ENCODE measurements around the gene STIMATE.

The STIMATE gene

DNA sequence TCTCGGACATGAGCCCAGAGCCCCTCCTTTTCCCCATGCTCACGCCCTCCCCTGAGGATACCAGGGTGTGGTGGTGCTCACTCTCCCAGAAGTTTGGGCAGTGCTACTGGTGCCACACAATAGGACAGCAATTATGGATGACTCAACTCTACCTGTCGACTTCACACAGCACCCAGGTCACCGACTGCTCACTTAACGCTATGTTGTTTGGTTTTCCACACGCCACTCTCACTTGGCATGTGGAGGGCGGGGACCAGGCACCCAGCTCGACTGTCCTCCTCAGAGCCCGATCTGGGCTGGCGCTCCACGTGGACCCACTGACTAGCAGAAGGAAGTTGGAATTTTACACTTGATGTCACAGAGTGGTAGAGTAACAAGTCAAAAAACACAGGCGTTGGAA, 30.9 kb downstream of the STIMATE start:
- Histone ChIP-seq H3K4me3 (ENCODE audit: low read depth, low read length) (no peak overlapping the region), H3K4me1 (ENCODE audit: control insufficient read depth, insufficient read depth, low read length) (no peaks in the 10 kb centered on the region), H3K36me3 (ENCODE audit: control insufficient read depth, insufficient read depth, low read length) (no peaks in the 10 kb centered on the region), H3K27me3 (ENCODE audit: control insufficient read depth, insufficient read depth, low read length) (no peaks in the 10 kb centered on the region), H3K9me3 (ENCODE audit: control insufficient read depth, insufficient read depth, low read length) (peaks cover 5% of the 10 kb centered on the region; the same call in 1 of the 2 replicates), H3K9ac (ENCODE audit: low read depth, low read length) (no peak overlapping the region), H3K27ac (ENCODE audit: low read depth, low read length) (no peak overlapping the region)

DNA sequence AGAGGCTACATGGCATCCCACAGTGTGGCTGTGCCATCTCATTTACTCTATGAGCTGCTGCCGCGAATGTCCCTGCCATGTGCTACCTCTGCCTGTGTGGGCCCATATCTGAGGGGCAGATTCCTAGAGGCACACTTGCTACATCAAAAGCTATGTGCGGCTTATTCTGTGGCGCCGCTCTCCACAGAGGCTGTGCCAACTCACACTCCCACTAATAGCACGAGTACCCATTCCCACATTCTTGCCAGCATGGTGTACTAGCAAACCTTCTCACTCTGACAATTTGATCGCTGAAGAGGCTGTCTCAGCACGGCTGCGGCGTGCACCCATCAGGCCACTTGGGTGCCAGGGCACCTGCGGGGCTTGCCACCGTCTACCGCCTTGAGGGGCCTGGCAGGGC, 31.4 kb downstream of the STIMATE start:
- Histone ChIP-seq H3K9ac (ENCODE audit: low read depth, low read length) (no peak overlapping the region), H3K27ac (ENCODE audit: low read depth, low read length) (no peak overlapping the region), H3K9me3 (ENCODE audit: control insufficient read depth, insufficient read depth, low read length) (peaks cover 5% of the 10 kb centered on the region; the same call in 1 of the 2 replicates), H3K36me3 (ENCODE audit: control insufficient read depth, insufficient read depth, low read length) (no peaks in the 10 kb centered on the region), H3K4me1 (ENCODE audit: control insufficient read depth, insufficient read depth, low read length) (no peaks in the 10 kb centered on the region), H3K4me3 (ENCODE audit: low read depth, low read length) (no peak overlapping the region), H3K27me3 (ENCODE audit: control insufficient read depth, insufficient read depth, low read length) (no peaks in the 10 kb centered on the region)

DNA sequence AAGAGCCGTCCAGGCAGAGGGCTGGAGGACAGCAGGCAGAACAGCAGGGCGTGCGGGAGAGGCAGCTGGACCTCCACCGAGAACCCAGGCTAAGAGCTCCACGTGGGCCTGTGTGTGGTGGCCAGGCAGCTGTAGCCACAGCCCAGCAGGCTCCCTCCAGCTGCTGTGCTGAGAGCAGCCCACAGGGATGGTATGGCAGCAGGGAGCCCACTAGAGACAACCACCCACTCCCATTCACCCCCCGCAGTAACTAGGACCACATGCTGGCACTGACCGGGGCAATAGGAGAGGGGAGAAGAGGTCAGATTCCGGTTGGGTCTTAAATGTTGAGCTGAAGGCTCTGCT, 37.0 kb downstream of the STIMATE start:
- Histone ChIP-seq H3K27me3 (ENCODE audit: control insufficient read depth, insufficient read depth, low read length) (no peaks in the 10 kb centered on the region), H3K4me1 (ENCODE audit: control insufficient read depth, insufficient read depth, low read length) (no peaks in the 10 kb centered on the region), H3K36me3 (ENCODE audit: control insufficient read depth, insufficient read depth, low read length) (no peaks in the 10 kb centered on the region), H3K27ac (ENCODE audit: low read depth, low read length) (no peak overlapping the region), H3K4me3 (ENCODE audit: low read depth, low read length) (no peak overlapping the region), H3K9ac (ENCODE audit: low read depth, low read length) (no peak overlapping the region), H3K9me3 (ENCODE audit: control insufficient read depth, insufficient read depth, low read length) (no peaks in the 10 kb centered on the region)

DNA sequence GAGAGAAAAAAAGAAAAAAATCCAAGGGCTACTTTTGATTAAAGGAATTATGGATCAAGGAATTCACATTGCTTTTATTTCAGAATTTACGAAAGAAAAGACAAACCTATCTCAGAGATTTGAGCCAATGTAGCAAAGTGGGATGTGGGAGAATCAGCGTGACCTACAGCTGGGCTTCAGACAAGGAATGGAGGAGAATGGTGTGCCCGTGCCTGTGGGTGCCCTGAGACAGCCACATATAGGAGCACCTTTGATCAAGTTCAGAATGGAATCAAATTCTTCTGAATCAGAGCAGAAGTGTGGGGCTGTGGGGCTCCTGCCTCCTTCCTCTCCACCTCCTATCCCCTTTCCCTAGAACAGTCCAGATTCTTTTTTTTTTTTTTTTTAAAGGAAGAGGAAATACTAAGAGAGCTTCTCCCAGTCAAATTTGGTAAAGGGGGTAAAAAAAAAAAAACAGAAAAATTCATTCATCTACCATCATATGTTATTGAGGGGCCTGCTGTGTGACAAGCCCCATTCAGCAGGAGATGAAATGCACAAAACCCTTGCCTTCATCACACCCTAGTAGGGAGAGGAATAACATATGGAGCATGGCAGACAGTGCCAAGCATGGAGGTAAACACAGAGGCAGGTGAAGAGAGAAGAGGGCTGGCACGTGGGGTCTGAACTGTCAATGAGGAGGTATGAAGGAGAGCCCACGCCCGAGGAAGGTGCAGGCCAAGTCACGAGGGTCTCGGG, 37.5 kb downstream of the STIMATE start:
- no peaks in the 10 kb centered on the region for H3K27me3 ChIP-seq (ENCODE audit: control insufficient read depth, insufficient read depth, low read length)
- no peak overlapping the region for H3K9ac ChIP-seq (ENCODE audit: low read depth, low read length)
- no peak overlapping the region for H3K27ac ChIP-seq (ENCODE audit: low read depth, low read length)
- H3K9me3 ChIP-seq (ENCODE audit: control insufficient read depth, insufficient read depth, low read length) = no peaks in the 10 kb centered on the region
- no peaks in the 10 kb centered on the region for H3K36me3 ChIP-seq (ENCODE audit: control insufficient read depth, insufficient read depth, low read length)
- no peaks in the 10 kb centered on the region for H3K4me1 ChIP-seq (ENCODE audit: control insufficient read depth, insufficient read depth, low read length)
- H3K4me3 ChIP-seq (ENCODE audit: low read depth, low read length) = no peak overlapping the region

DNA sequence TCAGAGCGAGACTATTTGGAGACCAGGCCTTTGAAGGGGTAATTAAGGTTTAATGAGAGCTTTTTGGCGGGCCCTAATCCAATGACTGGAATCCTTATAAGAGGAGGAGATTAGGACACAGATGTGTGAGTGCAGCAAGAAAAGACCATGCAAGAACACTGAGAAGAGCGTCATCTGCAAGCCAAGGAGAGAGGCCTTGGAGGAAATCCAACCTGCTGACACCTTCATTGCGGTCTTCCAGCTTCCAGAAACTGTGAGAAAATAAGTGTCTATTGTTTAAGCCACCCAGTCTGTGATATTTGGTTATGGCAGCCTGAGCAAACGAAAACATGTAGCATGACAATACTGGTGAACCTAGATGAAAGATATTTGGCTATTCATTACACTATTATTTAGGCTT, 39.5 kb downstream of the STIMATE start:
- no peaks in the 10 kb centered on the region for H3K4me1 ChIP-seq (ENCODE audit: control insufficient read depth, insufficient read depth, low read length)
- H3K9me3 ChIP-seq (ENCODE audit: control insufficient read depth, insufficient read depth, low read length) = no peaks in the 10 kb centered on the region

DNA sequence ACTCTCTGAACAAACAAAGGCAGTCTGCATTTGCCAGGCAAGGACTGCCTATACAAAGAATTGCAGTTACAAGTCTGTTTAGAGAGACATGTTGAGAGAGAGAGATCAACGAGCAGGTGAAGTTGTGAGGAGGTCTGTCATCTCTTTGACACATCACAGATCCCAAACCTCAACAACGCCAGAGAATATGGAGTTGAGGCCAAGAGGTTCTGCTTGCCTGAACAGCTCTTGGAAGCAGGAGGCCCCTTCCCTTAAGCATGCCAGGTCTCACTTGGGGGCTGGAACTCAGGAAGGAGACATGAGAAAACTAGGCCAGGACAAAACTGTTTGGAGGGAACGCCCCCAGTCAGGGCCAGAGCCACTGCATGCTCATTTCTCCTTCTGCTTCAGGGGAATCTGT, 40.2 kb downstream of the STIMATE start:
- Histone ChIP-seq H3K27me3 (ENCODE audit: control insufficient read depth, insufficient read depth, low read length) (no peaks in the 10 kb centered on the region), H3K36me3 (ENCODE audit: control insufficient read depth, insufficient read depth, low read length) (peaks cover 6% of the 10 kb centered on the region), H3K4me1 (ENCODE audit: control insufficient read depth, insufficient read depth, low read length) (no peaks in the 10 kb centered on the region), H3K27ac (ENCODE audit: low read depth, low read length) (no peak overlapping the region), H3K9me3 (ENCODE audit: control insufficient read depth, insufficient read depth, low read length) (no peaks in the 10 kb centered on the region), H3K9ac (ENCODE audit: low read depth, low read length) (no peak overlapping the region), H3K4me3 (ENCODE audit: low read depth, low read length) (no peak overlapping the region)

More for the DNA sequence above, 39.5 kb downstream of the STIMATE start:
- no peak overlapping the region for H3K4me3 ChIP-seq (ENCODE audit: low read depth, low read length)
- H3K27me3 ChIP-seq (ENCODE audit: control insufficient read depth, insufficient read depth, low read length) = no peaks in the 10 kb centered on the region
- no peaks in the 10 kb centered on the region for H3K36me3 ChIP-seq (ENCODE audit: control insufficient read depth, insufficient read depth, low read length)
- no peak overlapping the region for H3K9ac ChIP-seq (ENCODE audit: low read depth, low read length)
- no peak overlapping the region for H3K27ac ChIP-seq (ENCODE audit: low read depth, low read length)

DNA sequence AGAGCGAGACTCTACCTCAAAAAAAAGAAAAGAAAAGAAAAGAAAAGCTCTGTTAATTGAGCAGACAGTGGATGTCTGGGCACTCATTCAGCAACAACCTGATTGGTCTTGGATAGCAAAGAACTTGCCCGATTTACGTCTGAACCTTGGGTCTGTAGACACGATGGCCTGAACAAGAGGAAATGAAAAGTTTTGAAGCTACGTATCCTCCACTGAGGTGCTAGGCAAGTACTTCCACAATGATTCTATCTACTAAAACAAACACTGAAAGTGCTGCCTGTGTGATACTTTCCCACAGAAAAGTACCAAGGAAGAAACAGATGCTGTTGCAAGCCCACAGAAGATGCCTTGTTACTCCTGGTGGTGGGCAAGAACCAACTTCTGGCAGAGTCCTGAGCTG, 40.7 kb downstream of the STIMATE start:
- H3K9ac ChIP-seq (ENCODE audit: low read depth, low read length) = no peak overlapping the region

DNA sequence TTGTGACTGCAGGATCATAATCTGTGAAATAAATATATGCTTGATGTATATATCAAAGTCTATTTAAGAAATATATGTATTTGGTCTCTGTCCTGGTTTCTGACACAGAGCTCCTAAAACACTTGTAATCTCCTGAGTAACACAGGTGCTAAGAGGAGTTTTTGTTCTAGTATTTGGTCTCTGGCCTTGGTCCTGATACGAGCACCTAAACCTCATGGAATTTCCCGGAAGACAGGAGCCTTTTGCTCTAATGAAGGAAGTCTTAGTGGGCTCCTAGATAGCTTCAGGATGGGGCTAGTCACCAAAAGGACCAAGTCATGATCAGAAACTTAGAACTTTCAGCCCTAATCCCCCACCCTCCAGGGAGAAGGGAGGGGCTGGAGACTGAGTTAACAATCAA, 43.3 kb downstream of the STIMATE start:
- Histone ChIP-seq H3K4me3 (ENCODE audit: low read depth, low read length) (no peak overlapping the region), H3K9ac (ENCODE audit: low read depth, low read length) (no peak overlapping the region), H3K9me3 (ENCODE audit: control insufficient read depth, insufficient read depth, low read length) (no peaks in the 10 kb centered on the region), H3K36me3 (ENCODE audit: control insufficient read depth, insufficient read depth, low read length) (peaks cover 22% of the 10 kb centered on the region), H3K27ac (ENCODE audit: low read depth, low read length) (no peak overlapping the region), H3K27me3 (ENCODE audit: control insufficient read depth, insufficient read depth, low read length) (no peaks in the 10 kb centered on the region), H3K4me1 (ENCODE audit: control insufficient read depth, insufficient read depth, low read length) (no peaks in the 10 kb centered on the region)

More for the DNA sequence above, 40.7 kb downstream of the STIMATE start:
- no peaks in the 10 kb centered on the region for H3K9me3 ChIP-seq (ENCODE audit: control insufficient read depth, insufficient read depth, low read length)
- no peak overlapping the region for H3K4me3 ChIP-seq (ENCODE audit: low read depth, low read length)
- no peaks in the 10 kb centered on the region for H3K27me3 ChIP-seq (ENCODE audit: control insufficient read depth, insufficient read depth, low read length)
- H3K4me1 ChIP-seq (ENCODE audit: control insufficient read depth, insufficient read depth, low read length) = no peaks in the 10 kb centered on the region
- peaks cover 10% of the 10 kb centered on the region for H3K36me3 ChIP-seq (ENCODE audit: control insufficient read depth, insufficient read depth, low read length)
- no peak overlapping the region for H3K27ac ChIP-seq (ENCODE audit: low read depth, low read length)

DNA sequence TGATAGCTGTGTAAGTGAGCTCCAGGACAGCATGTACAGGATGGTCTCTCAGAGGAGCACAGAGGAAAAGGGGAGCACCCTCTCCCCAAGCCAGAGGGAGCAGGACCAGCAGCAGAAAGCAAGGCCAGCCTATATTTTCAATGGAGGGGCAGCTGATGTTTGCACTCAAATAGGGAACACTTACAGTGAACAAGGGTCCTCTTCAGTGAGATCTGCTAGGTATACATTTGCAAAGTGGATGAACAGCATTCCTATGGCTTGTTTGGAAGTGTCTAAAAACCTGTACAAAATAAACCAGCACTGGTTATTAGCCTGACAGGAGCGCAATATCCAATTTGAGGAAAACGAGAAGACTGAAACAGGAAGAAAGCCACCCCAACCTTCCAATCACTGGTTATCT, 44.9 kb downstream of the STIMATE start:
- Histone ChIP-seq H3K4me3 (ENCODE audit: low read depth, low read length) (no peak overlapping the region), H3K36me3 (ENCODE audit: control insufficient read depth, insufficient read depth, low read length) (peaks cover 37% of the 10 kb centered on the region), H3K27me3 (ENCODE audit: control insufficient read depth, insufficient read depth, low read length) (no peaks in the 10 kb centered on the region), H3K9ac (ENCODE audit: low read depth, low read length) (no peak overlapping the region), H3K9me3 (ENCODE audit: control insufficient read depth, insufficient read depth, low read length) (no peaks in the 10 kb centered on the region), H3K4me1 (ENCODE audit: control insufficient read depth, insufficient read depth, low read length) (no peaks in the 10 kb centered on the region), H3K27ac (ENCODE audit: low read depth, low read length) (no peak overlapping the region)

DNA sequence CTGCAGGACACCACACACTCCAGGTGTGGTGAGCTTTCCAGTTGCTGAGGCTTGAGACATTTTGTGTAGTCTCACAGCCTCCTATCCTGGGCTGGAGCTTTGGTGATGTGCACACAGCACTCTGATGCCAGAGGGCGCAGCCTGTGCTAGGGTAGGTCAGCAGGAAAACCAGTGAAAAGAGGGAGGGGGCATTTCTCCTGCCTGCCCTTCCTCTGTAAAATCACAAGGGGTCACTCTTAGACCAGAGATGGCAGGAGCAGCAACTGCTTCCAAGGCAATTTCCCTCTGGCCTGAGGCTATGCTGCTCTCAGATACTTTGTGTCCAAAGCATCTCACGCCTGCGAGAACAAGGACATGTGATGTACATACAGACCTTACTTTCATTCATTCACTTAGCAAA, 46.0 kb downstream of the STIMATE start:
- no peak overlapping the region for H3K27ac ChIP-seq (ENCODE audit: low read depth, low read length)

DNA sequence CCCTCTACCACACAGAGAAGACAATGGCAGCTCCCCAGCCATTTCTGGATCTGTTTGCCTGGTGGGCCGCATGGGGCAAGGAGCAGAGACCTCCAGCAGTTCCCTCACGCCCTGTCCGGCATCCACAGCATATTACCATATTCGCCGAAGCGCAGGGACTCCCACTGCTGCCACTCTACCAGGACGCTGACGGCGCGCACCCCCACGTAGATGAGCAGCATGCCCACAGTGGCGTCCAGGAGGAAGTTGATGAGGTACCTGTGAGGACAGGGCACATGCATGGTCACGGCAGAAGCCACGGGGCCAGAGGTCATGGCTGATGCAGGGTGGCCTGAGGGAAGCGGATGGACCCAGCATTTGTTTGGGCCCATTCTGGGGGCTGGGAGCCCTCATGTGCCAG, 47.7 kb downstream of the STIMATE start:
- Histone ChIP-seq H3K9me3 (ENCODE audit: control insufficient read depth, insufficient read depth, low read length) (no peaks in the 10 kb centered on the region), H3K4me1 (ENCODE audit: control insufficient read depth, insufficient read depth, low read length) (no peaks in the 10 kb centered on the region), H3K27me3 (ENCODE audit: control insufficient read depth, insufficient read depth, low read length) (no peaks in the 10 kb centered on the region), H3K27ac (ENCODE audit: low read depth, low read length) (no peak overlapping the region), H3K9ac (ENCODE audit: low read depth, low read length) (no peak overlapping the region), H3K4me3 (ENCODE audit: low read depth, low read length) (no peak overlapping the region), H3K36me3 (ENCODE audit: control insufficient read depth, insufficient read depth, low read length) (peaks cover 44% of the 10 kb centered on the region)

More for the DNA sequence above, 46.0 kb downstream of the STIMATE start:
- peaks cover 44% of the 10 kb centered on the region for H3K36me3 ChIP-seq (ENCODE audit: control insufficient read depth, insufficient read depth, low read length)
- H3K27me3 ChIP-seq (ENCODE audit: control insufficient read depth, insufficient read depth, low read length) = no peaks in the 10 kb centered on the region
- no peaks in the 10 kb centered on the region for H3K4me1 ChIP-seq (ENCODE audit: control insufficient read depth, insufficient read depth, low read length)
- no peak overlapping the region for H3K4me3 ChIP-seq (ENCODE audit: low read depth, low read length)
- no peak overlapping the region for H3K9ac ChIP-seq (ENCODE audit: low read depth, low read length)
- H3K9me3 ChIP-seq (ENCODE audit: control insufficient read depth, insufficient read depth, low read length) = no peaks in the 10 kb centered on the region

Data from HUES48 (cell line).